Measurements from ENCODE around the gene SLC24A1.

SLC24A1 gene

DNA sequence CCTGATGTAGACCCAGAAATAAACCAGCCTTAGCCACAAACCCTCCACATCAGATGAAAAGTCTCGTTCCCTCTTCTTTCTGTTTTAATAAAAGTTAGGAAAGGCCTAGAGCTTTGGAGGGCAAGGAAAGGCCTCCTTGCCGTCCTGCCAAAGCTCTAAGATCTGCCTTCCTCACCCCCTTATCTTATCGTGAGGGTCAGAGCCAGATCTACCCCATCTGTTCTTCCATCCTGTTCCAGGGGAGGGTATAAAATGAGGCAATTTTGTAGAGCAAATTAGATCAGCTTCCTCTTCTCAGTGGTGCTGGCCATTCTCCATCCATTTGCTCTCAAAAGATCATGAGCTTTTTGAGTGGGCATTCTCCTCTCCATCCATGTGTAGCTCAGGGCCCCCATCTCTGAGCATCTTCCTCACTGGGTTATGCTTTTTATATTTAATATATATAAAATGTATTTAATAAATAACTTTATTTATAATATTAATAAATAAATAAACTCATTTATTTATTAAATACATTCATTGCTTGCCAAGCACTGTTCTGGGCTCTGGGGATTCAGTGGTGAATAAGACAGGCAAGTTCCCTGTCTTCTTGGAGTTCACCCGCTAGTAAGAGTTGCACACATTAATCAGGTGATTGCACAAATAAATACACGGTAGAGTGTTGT, 2.0 kb upstream of the SLC24A1 start:
- no peak for DNase-seq

GRCh38 chr15:65620833-65621232, 905 bp upstream of the SLC24A1 start:
- DNase-seq, result no peak

DNA sequence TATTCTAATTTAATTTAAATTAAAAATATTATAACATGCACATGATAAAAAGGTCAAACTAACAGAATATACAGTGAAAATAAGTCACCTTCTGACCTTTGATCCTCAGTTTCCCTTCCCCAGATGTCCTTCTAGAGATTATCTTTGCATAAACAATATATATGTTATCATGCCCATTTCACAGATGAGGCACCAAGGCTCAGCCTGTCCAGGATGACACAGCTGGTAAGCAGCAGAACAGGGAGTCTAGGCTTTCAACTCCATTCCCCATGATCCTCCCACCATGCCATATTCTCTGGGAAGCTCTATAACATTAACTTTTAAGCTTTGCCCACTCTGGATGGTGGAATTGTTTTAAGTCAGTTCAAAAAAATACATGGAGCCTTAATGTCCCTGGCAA, 1.4 kb downstream of the SLC24A1 start:
- DNase-seq, result no peak

DNA sequence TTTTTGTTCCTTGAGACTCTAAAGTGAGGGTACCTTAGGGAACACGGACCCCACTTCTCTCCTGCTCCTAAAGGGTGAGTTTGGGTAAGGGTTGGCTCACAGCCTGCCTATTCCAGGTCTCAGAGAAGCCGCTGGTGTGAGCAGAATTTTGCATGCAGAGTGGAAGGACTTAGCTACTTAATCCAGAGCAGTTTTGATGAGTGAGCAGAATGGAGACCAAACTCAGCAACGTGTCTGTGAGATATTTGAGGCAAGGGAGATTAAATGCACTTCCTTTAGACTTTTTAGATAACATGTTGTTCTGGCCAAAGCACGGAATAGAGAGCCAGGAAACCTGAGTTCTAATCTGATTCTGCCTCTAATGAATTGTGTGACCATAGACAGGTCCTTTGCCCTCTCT, 5.1 kb downstream of the SLC24A1 start:
- no peak for DNase-seq

- no peak for DNase-seq
These were observed 7.8 kb downstream of the SLC24A1 start for GRCh38 chr15:65629548-65629947.

GRCh38 chr15:65630760-65631159, 9.0 kb downstream of the SLC24A1 start:
- no peak for DNase-seq

- DNase-seq, result no peak
These were observed 9.8 kb downstream of the SLC24A1 start for GRCh38 chr15:65631503-65631902.

- DNase-seq, result no peak
These were observed 11.1 kb downstream of the SLC24A1 start for GRCh38 chr15:65632780-65633375.

DNA sequence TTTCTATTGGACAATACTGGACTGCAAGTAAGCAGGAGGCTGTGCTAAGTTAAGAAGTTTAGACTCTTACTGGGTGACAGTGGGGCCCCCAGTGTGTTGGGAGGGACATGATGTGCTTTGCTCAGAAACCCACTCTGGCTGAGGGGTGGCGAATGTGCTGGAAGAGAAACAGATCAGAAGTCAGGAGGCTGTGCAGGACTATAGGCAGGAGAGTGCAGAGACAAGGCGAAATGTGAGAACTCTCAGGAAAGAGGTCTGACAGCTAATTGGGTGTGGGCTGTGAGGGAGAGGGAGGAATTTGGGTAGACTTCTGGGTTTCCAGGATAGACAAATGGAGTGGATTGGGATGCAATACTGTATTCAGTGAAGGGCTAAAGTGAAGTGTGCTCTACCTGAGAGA, 12.0 kb downstream of the SLC24A1 start:
- no peak for DNase-seq

DNA sequence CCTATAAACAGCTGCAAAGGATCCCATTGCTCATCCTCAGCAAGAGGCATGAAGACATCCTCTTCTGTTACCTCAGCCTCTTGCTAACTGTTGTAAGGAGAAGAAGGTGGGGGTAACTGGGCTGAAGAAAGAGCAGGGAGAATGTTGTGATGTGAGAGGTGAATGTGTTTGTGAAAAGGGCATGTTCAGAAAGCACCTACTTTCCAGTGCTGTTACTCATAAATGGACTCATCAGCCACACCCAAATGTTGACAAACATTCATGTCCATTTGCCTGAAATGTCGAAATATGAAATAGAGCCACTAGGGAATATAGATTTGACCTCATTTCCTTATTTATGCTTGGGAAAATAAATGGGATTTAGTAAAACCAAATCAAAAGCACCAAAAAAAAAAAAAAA, 12.6 kb downstream of the SLC24A1 start:
- no peak for DNase-seq

- DNase-seq, result no peak
These were observed 16.4 kb downstream of the SLC24A1 start for GRCh38 chr15:65638109-65638508.

GRCh38 chr15:65638681-65639089, 16.9 kb downstream of the SLC24A1 start:
- peak; percentile 52 for DNase-seq

DNA sequence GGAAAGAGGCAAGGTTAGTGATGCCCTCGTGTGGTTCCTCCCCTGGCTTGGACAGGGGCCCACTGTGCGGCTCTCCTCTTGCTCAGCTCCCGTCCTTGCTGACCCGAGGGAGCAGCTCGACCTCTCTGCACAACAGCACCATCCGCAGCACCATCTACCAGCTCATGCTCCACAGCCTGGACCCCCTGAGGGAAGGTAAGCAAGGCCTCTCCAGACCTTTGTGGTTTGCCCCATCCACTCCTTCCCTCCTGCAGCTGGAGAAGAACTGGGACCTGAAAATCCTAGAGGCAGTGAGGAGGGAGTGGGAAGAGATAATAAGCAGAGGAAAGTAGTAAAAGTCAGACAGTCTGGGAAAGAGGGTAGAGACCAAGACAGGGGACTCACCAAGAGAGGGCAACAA, 17.8 kb downstream of the SLC24A1 start:
- DNase-seq, result no peak

GRCh38 chr15:65641768-65642475, 20.2 kb downstream of the SLC24A1 start:
- peak; percentile 18 for DNase-seq

DNA sequence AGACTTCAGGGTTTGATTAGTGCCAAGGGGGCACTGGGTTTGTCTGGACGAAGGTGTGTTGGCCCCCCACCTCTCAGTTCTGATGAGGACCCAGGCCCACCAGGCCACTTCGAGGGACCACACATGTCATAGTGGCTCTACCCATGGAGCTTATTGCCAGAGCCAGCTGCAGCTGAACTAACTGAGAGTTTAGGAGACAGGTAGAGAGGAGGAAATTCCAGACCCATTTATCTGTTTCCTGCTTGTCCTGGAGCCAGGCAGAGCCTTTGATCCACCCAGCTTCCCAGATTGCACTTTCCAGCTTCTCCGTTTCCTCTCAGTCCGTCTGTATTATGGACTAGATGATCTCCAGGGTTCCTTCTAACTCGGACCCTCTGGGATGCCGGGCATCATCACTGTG, 20.9 kb downstream of the SLC24A1 start:
- no peak for DNase-seq

DNA sequence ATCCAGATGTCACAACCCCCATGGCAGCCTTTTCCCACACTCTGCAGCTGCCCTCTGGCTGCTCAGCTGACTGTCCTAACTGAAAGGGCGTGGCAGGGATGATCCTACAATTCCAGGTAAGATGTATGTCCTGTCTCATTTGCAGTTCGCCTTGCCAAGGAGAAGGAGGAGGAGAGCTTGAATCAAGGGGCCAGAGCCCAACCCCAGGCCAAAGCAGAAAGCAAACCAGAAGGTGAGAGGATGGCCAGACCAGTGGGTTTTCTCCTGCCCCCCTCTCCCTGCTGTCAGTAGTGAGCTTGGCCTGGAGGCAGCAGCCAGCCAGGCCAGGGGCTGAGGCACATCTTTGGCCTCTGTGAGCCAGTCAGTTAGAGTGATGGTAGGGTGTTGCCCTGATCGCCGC, 22.5 kb downstream of the SLC24A1 start:
- DNase-seq, result no peak

GRCh38 chr15:65645392-65645791, 23.7 kb downstream of the SLC24A1 start:
- no peak for DNase-seq

DNA sequence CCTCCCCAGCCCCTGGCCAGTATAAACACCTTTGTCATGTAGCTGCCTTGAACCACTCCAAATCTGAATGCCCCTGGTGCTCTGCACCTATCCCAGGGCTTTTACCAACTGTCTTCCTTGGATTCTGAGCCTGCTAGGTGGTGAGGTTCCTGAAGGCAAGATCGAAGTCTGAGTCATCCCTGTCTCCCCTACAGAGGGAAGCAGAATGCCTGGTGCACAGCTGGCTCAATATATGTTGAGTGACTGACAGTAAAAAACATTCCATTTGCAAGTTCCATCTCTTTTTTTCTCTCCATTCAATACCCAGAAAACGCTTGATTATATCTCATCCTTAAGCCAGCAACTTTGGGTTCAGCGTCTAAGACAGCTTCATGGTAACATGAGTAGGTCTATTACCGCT, 24.7 kb downstream of the SLC24A1 start:
- no peak for DNase-seq

DNA sequence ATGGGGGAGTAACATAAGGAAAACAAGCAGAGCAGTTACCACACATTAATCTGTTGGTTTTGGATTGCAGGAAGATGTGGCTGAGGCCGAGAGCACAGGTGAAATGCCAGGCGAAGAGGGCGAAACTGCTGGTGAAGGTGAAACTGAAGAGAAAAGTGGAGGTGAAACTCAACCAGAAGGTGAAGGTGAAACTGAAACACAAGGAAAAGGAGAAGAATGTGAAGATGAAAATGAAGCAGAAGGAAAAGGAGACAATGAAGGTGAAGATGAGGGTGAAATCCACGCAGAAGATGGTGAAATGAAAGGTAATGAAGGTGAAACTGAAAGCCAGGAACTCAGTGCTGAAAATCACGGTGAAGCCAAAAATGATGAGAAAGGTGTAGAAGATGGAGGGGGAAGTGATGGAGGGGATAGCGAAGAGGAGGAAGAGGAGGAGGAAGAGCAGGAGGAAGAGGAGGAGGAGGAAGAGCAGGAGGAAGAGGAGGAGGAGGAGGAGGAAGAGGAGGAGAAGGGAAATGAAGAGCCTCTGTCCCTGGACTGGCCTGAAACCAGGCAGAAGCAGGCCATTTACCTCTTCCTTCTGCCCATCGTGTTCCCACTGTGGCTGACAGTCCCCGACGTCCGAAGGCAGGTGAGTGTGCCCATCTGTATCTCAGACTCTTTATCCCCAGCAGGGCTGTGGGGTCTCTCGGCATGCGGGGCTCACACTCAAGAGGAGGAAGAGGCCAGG, 28.7 kb downstream of the SLC24A1 start:
- DNase-seq, result no peak

GRCh38 chr15:65651042-65651322, 29.2 kb downstream of the SLC24A1 start:
- DNase-seq, result no peak

- DNase-seq, result no peak
These were observed 30.4 kb downstream of the SLC24A1 start for GRCh38 chr15:65651831-65652749.

- no peak for DNase-seq
These were observed 31.6 kb downstream of the SLC24A1 start for GRCh38 chr15:65653341-65653740.

Measured in NCI-H345 (cell line).